ENCODE results near the gene PDX1.

- TF ChIP-seq CTCF (IDR thresholded peaks at IDR 0.05; ENCODE audit: insufficient read depth, low read length, poor library complexity, severe bottlenecking) (no peak), EZH2phosphoT487 (conservative IDR thresholded peaks at IDR 0.05; ENCODE audit: low read length) (no peak)
Measured at GRCh38 chr13:27911521-27911920, 8.3 kb upstream of the PDX1 start.

Data from SU-DHL-6 (cell line).